WTC11 (cell line): ENCODE measurements around the gene OPCML. TPM values are rescaled to one million over a fixed set of nuclear protein-coding genes. Genes with fewer than 3 reads are reported as not detected.

Experiments used
- ATAC-seq: fragments of 200-7000 bp; cut with Tn5 transposase; 2 replicates; pipeline ENCODE4 v1.10.0; 2021; ENCODE audit warnings: mild to moderate bottlenecking, moderate library complexity
- CTCF ChIA-PET: fragments of 300-600 bp; sonication (Branson Sonifier 250); formaldehyde crosslinking; loops from one replicate; lab custom pipeline; 2021; ENCODE audit warnings: antibody characterized with exemption; lab: Charles Lee
- POLR2A ChIA-PET: fragments of 350-600 bp; sonication (Branson Sonifier 250); formaldehyde crosslinking; loops from one replicate; lab custom pipeline; 2021; ENCODE audit warnings: antibody characterized with exemption; lab: Charles Lee
- DNase-seq: peaks from one replicate; pipeline ENCODE4 v3.0.0; 2021; ENCODE audit warnings: low spot score
- H3K27ac Mint-ChIP-seq: 2 replicates; pipeline ENCODE4 v1.8.0; 2021; ENCODE audit warnings: mixed read lengths
- H3K27me3 Mint-ChIP-seq: 2 replicates; pipeline ENCODE4 v1.8.0; 2021; ENCODE audit warnings: low read depth, mild to moderate bottlenecking, moderate library complexity, mixed read lengths
- H3K36me3 Mint-ChIP-seq: 2 replicates; pipeline ENCODE4 v1.8.0; 2021; ENCODE audit warnings: mixed read lengths
- H3K4me1 Mint-ChIP-seq: 2 replicates; pipeline ENCODE4 v1.8.0; 2022; ENCODE audit warnings: mixed read lengths
- H3K4me3 Mint-ChIP-seq: 2 replicates; pipeline ENCODE4 v1.8.0; 2021; ENCODE audit warnings: mild to moderate bottlenecking, moderate library complexity, mixed read lengths
- H3K9me3 Mint-ChIP-seq: 2 replicates; pipeline ENCODE4 v1.8.0; 2021; ENCODE audit warnings: mixed read lengths
- CBFB ChIP-seq: sonication (generic); formaldehyde crosslinking; IDR thresholded peaks from 2 replicates; pipeline ENCODE4 v1.8.1; 2022; ENCODE audit warnings: mild to moderate bottlenecking, low read depth, missing genetic modification reagents
- CDX4 ChIP-seq: fragments of 250-450 bp; sonication (Bioruptor Pico); IDR thresholded peaks from 2 replicates; pipeline ENCODE4 v1.9.0; 2021; ENCODE audit warnings: moderate library complexity, mild to moderate bottlenecking, inconsistent platforms, borderline replicate concordance
- E2F5 ChIP-seq: sonication (generic); formaldehyde crosslinking; IDR thresholded peaks from 2 replicates; pipeline ENCODE4 v1.8.1; 2022; ENCODE audit warnings: mild to moderate bottlenecking, moderate library complexity, missing genetic modification reagents
- MXD4 ChIP-seq: fragments of 250-450 bp; sonication (Bioruptor Pico); IDR thresholded peaks from 2 replicates; pipeline ENCODE4 v1.8.0; 2021; ENCODE audit warnings: mild to moderate bottlenecking, moderate library complexity, borderline replicate concordance
- NR3C1 ChIP-seq: sonication (generic); formaldehyde crosslinking; conservative IDR thresholded peaks from 2 replicates; pipeline ENCODE4 v1.8.1; 2023; ENCODE audit warnings: low read depth, mild to moderate bottlenecking, missing genetic modification reagents
- SMAD3 ChIP-seq: sonication (generic); formaldehyde crosslinking; IDR thresholded peaks from 2 replicates; pipeline ENCODE4 v1.8.0; 2022; ENCODE audit warnings: missing genetic modification reagents, mild to moderate bottlenecking, borderline replicate concordance
- TP53 ChIP-seq: sonication (generic); formaldehyde crosslinking; IDR thresholded peaks from 2 replicates; pipeline ENCODE4 v1.8.1; 2023; ENCODE audit warnings: mild to moderate bottlenecking, missing genetic modification reagents
- ZBTB43 ChIP-seq: sonication (generic); formaldehyde crosslinking; IDR thresholded peaks from 2 replicates; pipeline ENCODE4 v1.8.1; 2023; ENCODE audit warnings: mild to moderate bottlenecking, missing genetic modification reagents
- ZNF121 ChIP-seq: sonication (generic); formaldehyde crosslinking; IDR thresholded peaks from 2 replicates; pipeline ENCODE4 v1.8.0; 2023; ENCODE audit warnings: missing genetic modification reagents
- ZNF232 ChIP-seq: sonication (generic); formaldehyde crosslinking; IDR thresholded peaks from 2 replicates; pipeline ENCODE4 v1.8.0; 2022; ENCODE audit warnings: mild to moderate bottlenecking, missing genetic modification reagents
- ZNF317 ChIP-seq: sonication (generic); formaldehyde crosslinking; IDR thresholded peaks from 2 replicates; pipeline ENCODE4 v1.8.1; 2023; ENCODE audit warnings: low read depth, mild to moderate bottlenecking, moderate library complexity, missing genetic modification reagents, borderline replicate concordance
- ZNF416 ChIP-seq: fragments of 250-450 bp; sonication (Bioruptor Pico); IDR thresholded peaks from 2 replicates; pipeline ENCODE4 v1.9.0; 2021; ENCODE audit warnings: mild to moderate bottlenecking, inconsistent platforms
- total RNA-seq: library from RNA; stranded (reverse); gene quantifications from 3 replicates; pipeline ENCODE4 v1.2.3, GENCODE V29; 2021
- TF ChIP-seq, protein P1 (sequence below): fragments of 250-450 bp; sonication (Bioruptor Pico); IDR thresholded peaks from 2 replicates; pipeline ENCODE4 v1.9.0; 2021; ENCODE audit warnings: mild to moderate bottlenecking
- TF ChIP-seq, protein P2 (sequence below): sonication (generic); formaldehyde crosslinking; IDR thresholded peaks from 2 replicates; pipeline ENCODE4 v1.8.0; 2022; ENCODE audit warnings: mild to moderate bottlenecking, missing genetic modification reagents
- TF ChIP-seq, protein P3 (sequence below): sonication (generic); formaldehyde crosslinking; IDR thresholded peaks from 2 replicates; pipeline ENCODE4 v1.8.0; 2023; ENCODE audit warnings: missing genetic modification reagents, mild to moderate bottlenecking, borderline replicate concordance

Gene OPCML
- total RNA-seq, 1 experiment from 2014 or later = 1.5 TPM

- TF ChIP-seq, protein P1, sequence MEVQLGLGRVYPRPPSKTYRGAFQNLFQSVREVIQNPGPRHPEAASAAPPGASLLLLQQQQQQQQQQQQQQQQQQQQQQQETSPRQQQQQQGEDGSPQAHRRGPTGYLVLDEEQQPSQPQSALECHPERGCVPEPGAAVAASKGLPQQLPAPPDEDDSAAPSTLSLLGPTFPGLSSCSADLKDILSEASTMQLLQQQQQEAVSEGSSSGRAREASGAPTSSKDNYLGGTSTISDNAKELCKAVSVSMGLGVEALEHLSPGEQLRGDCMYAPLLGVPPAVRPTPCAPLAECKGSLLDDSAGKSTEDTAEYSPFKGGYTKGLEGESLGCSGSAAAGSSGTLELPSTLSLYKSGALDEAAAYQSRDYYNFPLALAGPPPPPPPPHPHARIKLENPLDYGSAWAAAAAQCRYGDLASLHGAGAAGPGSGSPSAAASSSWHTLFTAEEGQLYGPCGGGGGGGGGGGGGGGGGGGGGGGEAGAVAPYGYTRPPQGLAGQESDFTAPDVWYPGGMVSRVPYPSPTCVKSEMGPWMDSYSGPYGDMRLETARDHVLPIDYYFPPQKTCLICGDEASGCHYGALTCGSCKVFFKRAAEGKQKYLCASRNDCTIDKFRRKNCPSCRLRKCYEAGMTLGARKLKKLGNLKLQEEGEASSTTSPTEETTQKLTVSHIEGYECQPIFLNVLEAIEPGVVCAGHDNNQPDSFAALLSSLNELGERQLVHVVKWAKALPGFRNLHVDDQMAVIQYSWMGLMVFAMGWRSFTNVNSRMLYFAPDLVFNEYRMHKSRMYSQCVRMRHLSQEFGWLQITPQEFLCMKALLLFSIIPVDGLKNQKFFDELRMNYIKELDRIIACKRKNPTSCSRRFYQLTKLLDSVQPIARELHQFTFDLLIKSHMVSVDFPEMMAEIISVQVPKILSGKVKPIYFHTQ (CRISPR knock-in tag) = no peak
These were observed 728.9 kb downstream of the OPCML start (continued) for GRCh38 chr11:132803436-132803835.

- ATAC-seq = no peak
- POLR2A ChIA-PET = no interaction called here
- peaks cover 32% of the 10 kb centered on the region for H3K9me3 Mint-ChIP-seq
- TF ChIP-seq, protein P2, sequence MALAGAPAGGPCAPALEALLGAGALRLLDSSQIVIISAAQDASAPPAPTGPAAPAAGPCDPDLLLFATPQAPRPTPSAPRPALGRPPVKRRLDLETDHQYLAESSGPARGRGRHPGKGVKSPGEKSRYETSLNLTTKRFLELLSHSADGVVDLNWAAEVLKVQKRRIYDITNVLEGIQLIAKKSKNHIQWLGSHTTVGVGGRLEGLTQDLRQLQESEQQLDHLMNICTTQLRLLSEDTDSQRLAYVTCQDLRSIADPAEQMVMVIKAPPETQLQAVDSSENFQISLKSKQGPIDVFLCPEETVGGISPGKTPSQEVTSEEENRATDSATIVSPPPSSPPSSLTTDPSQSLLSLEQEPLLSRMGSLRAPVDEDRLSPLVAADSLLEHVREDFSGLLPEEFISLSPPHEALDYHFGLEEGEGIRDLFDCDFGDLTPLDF = no peak
- TF ChIP-seq E2F5 (CRISPR knock-in tag) (no peak), ZNF416 (CRISPR knock-in tag) (no peak), CDX4 (CRISPR knock-in tag) (no peak), CBFB (no peak), MXD4 (CRISPR knock-in tag) (no peak), ZNF232 (no peak), NR3C1 (CRISPR knock-in tag) (no peak), ZNF317 (no peak), ZBTB43 (CRISPR knock-in tag) (no peak), ZNF121 (CRISPR knock-in tag) (no peak), TP53 (CRISPR knock-in tag) (no peak), SMAD3 (CRISPR knock-in tag) (no peak)
- TF ChIP-seq, protein P3, sequence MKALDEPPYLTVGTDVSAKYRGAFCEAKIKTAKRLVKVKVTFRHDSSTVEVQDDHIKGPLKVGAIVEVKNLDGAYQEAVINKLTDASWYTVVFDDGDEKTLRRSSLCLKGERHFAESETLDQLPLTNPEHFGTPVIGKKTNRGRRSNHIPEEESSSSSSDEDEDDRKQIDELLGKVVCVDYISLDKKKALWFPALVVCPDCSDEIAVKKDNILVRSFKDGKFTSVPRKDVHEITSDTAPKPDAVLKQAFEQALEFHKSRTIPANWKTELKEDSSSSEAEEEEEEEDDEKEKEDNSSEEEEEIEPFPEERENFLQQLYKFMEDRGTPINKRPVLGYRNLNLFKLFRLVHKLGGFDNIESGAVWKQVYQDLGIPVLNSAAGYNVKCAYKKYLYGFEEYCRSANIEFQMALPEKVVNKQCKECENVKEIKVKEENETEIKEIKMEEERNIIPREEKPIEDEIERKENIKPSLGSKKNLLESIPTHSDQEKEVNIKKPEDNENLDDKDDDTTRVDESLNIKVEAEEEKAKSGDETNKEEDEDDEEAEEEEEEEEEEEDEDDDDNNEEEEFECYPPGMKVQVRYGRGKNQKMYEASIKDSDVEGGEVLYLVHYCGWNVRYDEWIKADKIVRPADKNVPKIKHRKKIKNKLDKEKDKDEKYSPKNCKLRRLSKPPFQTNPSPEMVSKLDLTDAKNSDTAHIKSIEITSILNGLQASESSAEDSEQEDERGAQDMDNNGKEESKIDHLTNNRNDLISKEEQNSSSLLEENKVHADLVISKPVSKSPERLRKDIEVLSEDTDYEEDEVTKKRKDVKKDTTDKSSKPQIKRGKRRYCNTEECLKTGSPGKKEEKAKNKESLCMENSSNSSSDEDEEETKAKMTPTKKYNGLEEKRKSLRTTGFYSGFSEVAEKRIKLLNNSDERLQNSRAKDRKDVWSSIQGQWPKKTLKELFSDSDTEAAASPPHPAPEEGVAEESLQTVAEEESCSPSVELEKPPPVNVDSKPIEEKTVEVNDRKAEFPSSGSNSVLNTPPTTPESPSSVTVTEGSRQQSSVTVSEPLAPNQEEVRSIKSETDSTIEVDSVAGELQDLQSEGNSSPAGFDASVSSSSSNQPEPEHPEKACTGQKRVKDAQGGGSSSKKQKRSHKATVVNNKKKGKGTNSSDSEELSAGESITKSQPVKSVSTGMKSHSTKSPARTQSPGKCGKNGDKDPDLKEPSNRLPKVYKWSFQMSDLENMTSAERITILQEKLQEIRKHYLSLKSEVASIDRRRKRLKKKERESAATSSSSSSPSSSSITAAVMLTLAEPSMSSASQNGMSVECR (CRISPR knock-in tag) = no peak
- TF ChIP-seq, all 79 proteins: peak for 0
- peaks cover 3% of the 10 kb centered on the region; the same call in 1 of the 2 replicates for H3K36me3 Mint-ChIP-seq
- DNase-seq = no peak
- no peak overlapping the region for H3K27ac Mint-ChIP-seq
- H3K27me3 Mint-ChIP-seq = no peaks in the 10 kb centered on the region; the same call in 1 of the 2 replicates
- CTCF ChIA-PET = no interaction called here
- no peak overlapping the region for H3K4me3 Mint-ChIP-seq
- H3K4me1 Mint-ChIP-seq = peaks cover 8% of the 10 kb centered on the region
These were observed 729.4 kb downstream of the OPCML start for GRCh38 chr11:132802947-132803346.
